NOMO-1 treated with dmso at 0.1 percent for 144 hours (cell line): Measurements from ENCODE around the gene TMEM40.
"Not testable (repeated sequence)": the region's sequence is repeated elsewhere in the genome, so short reads cannot be mapped to it uniquely, and the experiment has no call there.

Experiments
- DNase-seq: peaks from one replicate; lab custom pipeline; 2025; ENCODE audit not compliant: unreplicated experiment; lab: John Stamatoyannopoulos, UW

The TMEM40 gene

DNA sequence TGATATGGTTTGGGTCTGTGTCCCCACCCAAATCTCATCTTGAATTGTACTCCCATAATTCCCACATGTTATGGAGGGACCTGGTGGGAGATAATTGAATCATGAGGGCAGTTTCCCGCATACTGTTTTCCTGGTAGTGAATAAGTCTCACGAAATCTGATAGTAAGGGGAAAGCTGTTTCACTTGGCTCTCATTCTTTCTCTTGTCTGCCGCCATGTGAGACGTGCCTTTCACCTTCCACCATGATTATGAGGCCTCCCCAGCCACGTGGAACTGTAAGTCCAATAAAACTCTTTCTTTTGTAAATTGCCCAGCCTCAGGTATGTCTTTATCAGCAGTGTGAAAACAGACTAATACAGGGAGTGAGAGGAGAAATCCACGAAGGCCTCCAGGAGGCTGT is 16.9 kb upstream of the TMEM40 start:
- not testable (repeated sequence) for DNase-seq

DNA sequence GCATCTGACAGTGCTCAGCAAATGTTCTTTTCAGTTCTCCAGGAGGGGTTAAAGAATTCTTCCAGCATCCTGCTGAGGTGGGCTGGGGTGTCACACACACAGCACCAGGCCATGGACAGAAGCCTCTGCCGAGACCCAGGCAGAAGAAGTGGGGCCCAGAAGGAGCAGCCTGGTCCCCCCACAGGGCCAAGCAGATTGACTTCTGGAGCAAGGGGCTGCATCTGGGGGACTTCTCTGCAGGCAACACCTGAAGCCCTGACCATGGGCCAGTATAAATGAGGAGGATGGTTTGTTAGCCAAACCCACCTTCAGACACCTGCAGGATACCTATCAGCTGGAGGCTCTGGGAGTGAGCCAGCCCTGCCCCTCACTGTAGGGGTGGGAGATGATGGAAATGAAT is 16.2 kb upstream of the TMEM40 start:
- no peak for DNase-seq

DNA sequence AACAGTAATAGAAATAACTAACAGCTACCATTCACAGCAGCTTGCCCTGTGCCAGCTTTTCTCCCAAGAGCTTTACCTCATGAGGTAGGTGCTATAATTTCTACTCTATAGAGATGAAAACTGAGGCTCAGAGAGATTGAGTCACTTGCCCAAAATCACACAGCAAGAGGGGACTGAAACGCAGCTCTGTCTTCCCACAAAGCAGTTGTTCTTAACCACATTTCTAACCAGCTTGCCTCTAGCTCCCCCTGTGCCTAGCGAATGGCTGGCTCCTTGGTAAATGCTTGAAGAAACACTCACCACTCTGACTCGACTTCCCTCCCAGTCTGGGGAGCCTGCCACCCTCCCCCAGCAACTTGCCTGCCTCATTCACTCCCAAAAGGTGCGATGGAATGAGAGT is 15.6 kb upstream of the TMEM40 start:
- no peak for DNase-seq

DNA sequence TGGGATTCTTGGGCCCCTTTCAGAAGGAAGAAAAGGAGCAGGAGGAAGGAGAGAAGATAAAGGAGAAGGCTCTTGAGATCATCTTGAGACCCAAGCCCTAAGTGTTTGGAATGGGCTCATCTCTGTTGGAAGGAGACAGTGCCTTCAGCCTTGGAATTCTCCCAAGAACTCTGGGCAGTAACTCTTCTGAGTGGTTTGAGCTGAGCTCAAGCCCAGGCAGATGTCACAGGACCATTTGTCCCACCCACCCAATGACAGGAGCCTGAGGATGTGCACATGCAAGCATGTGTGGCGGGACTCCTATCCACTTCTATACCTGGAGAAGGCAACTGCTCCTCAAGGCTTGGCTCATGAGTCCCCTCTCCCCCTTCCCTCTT is 14.6 kb upstream of the TMEM40 start:
- no peak for DNase-seq

DNA sequence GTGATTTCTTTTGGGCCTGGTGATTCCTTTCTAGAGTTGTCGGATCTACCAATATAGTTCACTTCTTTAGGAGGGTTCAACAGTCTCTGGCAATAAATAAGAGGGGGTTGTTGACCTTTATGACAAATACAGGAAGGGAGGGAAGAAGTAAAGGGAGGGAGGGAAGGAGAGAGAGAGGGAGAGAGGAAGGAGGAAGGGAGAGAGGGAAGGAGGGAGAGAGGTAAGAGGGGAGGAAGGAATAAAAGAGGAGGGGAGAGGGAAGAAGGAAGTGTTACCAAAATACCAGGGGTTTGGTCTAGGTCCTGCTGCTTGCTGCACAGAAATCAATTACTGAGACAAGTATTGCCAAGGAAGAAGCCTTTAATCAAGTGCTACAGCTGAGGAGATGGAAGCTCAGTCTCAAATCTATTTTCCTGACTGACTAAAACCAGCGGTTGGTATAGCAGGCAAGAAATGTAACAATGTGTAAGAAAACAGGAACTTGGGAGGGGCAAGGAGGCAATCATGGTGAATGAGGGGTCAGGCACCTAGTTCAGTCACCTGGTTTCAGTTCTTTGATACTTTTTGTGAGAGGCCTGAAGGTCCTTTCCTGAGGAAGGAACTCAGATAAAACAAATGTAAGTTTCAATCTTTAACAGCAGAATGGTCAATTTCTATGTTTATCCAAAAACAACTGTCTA is 14.1 kb upstream of the TMEM40 start:
- DNase-seq, result peak; percentile 7

DNA sequence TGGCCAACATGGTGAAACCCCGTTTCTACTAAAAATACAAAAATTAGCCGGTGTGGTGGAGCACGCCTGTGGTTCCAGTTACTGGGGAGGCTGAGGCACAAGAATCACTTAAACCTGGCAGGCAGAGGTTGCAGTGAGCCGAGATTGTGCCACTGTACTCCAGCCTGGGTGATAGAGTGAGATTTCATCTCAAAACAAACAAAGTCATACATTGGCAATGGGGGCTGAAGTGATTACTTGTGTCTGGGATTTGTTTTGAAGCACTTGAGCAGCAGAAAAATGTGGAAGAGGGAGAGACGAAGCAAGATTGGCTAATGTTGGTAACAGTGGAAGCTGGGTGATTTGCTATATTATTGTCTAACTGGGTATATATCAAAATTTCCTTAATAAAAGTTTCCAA is 13.4 kb upstream of the TMEM40 start:
- DNase-seq, result no peak

DNA sequence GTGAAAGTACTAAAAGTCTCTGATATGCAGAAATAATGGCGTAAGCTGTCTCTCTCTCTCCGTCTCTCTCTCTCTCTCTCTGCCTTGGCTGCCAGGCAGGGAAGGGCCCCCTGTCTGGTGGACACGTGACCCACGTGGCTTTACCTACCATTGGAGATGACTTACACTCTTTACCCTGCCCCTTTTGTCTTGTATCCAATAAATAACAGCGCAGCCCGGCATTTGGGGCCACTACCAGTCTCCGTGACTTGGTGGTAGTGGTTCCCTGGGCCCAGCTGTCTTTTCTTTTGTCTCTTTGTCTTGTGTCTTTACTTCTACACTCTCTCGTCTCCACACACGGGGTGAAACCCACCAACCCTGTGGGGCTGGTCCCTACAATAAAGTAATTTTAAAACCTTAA is 12.2 kb upstream of the TMEM40 start:
- no peak for DNase-seq

DNA sequence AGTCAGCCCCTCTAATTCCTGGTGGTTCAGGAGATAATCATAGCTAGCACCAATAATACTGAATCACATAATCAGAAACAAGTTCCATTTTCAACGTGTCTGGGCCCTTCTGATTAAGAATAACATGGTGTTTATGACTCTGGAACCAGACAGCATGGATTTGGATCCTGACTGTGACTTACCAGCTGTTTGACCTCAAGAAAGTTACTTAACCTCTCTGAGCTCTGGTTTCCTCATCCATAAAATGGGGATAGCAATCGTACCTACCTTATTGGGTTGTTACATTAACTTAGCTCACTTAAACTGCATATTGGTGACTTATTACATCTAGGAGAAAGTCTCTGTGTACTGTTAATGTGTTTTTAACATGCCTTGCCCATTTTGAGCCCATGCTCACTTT is 10.7 kb upstream of the TMEM40 start:
- no peak for DNase-seq

DNA sequence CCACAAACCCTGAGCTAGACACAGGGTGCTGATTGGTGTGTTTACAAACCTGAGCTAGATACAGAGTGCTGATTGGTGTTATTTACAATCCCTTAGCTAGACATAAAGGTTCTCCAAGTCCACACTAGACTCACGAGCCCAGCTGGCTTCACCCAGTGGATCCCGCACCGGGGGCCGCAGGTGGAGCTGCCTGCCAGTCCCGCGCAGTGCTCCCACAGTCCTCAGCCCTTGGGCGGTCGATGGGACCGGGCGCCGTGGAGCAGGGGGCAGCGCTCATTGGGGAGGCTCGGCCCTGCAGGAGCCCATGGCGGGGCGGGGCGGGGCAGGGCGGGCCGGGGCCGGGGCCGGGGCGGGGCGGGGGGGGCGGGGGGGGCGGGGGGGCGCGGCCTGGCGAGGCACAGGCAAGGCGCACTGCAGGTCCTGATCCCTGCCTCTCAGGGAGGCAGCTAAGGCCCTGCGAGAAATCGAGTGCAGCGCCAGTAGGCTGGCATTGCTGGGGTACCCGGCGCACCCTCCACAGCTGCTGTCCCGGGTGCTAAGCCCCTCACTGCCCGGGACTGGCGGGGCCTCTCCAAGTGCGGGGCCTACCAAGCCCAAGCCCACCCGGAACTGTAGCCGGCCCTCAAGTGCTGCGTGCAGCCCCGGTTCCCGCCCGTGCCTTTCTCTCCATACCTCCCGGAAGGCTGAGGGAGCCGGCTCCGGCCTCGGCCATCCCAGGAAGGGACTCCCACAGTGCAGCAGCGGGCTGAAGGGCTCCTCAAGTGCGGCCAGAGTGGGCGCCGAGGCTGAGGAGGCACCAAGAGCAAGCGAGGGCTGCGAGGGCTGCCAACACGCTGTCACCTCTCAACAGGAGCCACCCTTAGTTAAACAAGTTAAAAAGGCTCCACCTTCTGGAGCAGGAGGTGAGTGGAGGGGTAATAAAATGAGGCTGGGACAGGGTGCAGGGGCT is 9.8 kb upstream of the TMEM40 start:
- DNase-seq, result no peak

DNA sequence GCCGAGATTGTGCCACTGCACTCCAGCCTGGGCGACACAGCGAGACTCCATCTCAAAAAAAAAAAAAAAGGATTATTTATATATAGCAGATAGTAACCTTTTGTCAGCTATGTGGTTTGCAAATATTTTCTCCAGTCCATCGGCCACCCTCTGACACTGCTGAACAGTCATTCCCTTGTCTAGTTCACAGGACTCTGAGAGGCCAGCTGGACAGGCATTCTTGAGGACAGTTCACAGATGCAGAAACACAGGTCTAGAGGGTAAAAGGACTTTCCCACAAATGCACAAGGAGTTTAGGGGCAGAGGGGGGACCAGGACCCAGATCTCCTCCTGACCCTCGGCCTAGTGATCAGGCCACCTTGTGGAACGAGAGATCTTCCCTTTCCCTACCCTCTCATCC is 7.5 kb upstream of the TMEM40 start:
- DNase-seq, result no peak

DNA sequence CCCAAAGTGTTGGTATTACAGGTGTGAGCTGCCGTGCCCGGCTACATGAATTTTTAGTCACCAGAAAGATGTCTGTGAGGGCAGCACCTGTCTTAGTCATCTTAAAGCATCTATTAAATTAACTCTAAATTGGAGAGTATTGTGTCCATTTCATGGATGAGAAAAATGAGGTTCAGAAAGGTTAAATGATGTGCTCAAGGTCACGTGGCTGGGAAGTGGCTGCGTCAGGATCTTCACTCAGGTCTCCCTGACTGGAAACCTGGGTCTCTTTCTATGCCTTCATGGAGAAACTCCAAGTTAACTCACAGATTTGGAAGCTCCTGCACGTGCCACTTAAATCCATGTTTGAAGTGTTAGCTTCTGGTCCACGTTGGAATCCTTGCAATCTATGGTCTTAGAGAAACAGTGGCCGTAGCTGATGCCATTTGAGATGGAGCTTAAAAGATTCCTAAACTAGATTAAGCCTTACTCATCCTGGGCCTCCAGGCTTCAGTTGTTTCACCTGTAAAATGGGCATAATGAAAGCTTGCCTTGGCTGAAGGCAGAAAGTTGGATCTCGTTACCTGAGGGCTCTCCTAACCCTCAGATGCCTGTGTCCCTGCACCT is 5.2 kb upstream of the TMEM40 start:
- DNase-seq, result no peak

DNA sequence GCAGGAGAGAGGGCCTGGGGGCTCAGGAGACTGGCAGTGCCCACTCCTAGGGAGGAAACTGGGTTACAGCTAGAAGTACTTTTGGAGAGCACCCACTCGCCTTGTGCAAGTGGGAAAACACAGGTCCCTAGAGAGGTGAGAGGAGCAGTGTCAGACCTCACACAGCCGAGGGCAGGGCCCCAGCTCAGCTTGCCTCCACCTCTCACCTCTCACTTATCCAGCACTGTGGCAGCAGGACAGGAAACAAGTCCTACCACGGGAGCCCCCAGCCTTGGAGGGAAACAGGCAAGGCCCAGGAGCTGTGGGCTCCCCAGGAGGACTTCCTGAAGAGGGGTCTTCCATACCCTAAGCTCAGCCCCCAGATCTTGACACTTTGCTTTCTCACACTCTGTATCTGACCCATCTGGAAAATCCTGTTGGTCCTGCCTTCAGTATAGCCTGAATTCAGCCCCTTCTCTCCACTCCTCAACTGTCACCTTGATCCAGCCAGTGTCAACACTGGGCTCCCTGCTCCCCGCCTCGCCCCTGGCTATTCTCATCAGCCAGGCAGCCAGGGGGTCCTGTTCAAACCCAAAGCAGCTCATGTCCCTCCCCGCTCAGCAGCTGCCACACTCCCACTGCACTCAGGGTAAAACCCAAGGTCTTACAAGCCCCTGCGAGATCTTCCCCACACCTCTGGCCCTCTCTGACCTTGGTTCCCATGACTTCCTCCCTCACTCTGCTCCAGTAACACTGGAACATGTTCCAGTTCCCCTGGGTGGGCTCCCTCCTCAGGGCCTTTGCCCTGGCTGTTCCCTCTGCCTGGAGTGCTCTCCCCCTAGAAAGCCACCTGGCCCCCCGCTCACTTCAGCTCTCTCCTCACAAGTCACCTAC is 870 bp upstream of the TMEM40 start:
- DNase-seq, result no peak

DNA sequence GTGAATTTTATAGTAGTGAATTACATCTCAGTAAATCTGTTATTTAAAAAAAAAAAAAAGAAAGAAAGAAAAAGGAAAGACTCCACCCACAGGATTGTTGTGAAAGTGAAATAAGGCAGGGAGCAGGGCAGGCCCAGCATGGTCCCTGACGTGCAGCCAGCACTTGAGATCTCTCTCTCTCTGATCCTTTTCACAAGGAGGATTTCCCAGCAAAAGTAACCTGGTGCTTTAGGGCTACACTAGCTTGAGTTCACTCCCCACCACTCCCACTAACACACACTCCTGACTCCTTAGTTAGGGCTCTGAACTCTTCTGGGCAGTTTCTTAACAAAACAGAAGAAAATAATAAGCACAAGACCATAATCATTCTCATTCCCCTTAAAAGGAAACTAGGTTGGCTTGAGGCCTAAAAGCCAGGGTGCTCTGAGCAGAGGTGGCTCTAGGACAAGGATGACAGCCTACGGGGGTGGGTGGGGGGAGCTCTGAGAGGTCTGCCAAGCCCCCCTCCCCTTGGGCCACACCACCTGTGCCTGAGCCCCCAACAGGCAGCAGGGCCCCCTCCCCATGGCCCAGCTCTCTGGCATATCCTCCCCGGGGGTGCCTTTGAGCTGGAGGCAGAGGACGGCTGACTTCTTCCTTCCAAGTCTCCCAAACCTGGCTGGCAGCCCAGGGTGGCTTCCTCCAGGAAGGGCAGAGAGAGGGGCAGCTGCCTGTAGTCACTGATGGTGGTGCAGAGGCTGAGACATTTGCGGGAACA is 856 bp downstream of the TMEM40 start:
- no peak for DNase-seq

DNA sequence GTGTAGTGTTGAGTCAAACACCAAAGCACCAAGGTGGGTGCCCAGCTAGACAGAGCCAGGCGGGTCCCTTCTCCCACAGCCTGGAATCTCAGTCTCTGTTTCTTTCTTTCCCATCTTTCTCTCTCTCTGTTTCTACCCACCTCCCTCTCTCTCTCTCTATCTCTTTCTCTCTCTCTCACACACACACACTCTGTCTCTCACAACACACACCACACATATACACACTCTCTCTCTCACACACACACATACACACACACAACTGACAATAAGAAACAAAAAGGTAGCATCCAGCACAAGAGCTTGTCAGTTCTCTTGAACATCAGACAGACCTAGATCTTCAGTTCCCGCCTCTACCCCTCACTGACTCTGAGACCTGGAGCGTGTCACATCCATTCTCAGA is 2.4 kb downstream of the TMEM40 start:
- no peak for DNase-seq

DNA sequence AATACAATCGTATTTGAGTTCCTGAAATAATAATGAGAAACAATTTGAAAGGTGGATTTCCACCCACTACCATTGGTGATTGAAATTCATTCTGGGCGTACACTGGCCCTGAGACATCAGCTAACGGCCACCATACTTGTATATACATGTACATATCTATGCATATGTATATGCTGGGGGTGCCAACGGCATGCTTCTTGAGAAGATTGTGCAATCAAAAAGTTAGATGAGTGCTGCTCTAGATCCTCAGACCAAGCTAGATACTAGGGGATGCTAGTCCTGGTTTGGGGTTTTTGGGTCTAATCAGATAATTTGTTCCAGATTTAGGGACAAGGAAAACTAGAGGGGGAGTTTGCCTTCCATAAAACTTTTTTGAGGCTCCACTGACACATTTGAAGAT is 2.9 kb downstream of the TMEM40 start:
- DNase-seq, result no peak

DNA sequence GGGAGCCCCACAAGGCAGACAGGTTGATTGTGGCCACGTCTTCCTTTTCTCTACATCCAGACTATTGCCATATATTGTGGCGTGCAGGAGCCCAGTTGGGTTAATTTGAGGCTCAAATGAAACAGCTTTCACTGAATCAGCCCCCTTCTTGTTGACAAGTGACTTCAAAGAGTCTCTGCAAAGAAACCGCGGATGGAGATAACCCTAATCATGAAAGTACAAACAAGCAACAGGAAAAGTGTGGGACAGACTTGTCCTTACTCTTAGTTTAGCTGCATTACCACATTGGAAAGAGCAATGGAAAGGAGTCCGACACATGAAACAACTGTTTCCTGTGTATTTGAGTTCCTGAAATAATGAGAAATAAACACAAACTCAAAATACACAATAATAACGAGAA is 3.3 kb downstream of the TMEM40 start:
- DNase-seq, result no peak

DNA sequence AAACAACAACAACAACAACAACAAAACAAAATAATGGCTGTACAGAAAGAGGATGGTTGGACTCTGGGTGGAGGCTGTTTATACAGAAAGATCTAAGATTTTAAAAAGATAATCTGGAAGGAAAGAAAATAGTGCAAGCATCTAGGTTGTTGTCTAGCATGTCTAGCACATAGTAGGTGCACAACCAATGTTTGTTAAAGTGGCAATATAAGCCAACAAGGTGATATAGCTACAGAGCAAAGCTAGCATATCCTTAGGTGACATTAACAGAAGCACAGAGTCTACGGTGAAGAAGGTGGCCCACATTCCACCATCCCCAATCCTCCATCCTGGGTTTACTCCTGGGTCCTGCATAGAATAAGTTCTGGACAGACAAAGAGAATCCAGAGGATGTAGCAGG is 4.7 kb downstream of the TMEM40 start:
- DNase-seq, result no peak

DNA sequence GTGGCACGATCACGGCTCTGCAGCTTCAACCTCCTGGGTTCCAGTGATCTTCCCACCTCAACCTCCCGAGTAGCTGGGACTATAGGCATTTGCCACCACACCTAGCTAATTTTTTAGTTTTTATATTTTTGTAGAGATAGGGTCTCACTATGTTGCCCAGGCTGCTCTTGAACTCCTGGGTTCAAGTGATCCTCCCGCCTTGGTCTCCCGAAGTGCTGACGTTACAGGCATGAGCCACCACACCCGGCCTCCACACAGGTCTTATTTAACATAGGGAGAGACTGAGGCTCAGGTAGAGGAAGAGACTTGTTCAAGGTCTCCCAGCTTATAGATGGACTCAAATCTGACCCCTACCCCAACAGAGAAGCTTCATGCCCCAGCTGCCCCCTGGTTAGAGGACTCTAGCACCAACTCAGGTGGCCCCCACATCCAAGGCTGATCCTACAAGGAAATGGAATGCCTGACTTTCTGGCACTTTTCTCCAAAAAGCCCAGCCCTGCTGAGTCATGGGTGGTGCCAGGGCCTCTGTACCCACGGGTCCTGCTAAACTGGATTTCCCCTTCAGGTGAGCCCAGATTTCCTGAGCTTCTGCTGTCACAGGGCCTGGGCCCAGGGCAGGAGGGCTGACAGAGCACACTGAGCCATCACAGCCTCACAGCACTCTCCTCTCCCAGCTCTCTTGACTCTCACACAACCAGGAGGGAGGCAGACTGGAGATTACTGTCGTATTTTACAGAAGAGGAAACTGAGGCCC is 5.6 kb downstream of the TMEM40 start:
- DNase-seq, result no peak

DNA sequence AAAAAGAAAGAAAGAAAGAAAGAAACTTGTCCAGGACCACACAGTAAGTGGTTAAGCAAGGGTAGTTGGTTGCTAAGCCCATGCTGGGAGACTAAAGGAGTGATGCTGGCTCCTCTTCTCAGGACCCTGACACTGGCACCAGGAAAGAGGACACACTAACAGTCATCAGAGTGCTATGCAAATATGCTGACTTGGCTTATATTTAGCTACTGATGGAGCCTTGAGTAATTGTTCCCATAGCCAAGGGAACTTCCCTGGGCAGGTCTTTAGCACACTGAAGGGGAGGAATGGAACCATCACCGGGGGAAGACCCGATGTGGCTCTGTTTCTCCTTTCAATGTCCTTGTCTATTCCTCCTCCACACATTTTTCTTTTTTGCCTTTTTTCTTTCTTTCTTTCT is 6.2 kb downstream of the TMEM40 start:
- no peak for DNase-seq

DNA sequence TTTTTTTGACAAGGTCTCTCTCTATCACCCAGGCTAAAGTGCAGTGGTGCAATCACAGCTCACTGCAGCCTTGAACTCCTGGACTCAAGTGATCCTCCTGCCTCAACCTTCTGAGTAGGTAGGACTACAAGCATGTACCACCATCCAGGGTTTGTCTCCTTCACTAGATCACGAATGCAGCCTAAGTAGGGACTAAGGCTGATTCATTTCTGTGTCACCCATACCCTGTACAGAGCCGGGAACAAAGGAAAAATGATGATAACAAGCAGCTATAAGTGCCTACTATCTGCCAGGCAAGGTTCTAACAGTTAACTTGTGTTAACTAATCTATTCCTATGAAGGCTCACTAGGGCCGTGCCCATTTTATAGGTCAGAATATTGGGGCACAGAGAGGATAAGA is 7.0 kb downstream of the TMEM40 start:
- no peak for DNase-seq
